Loucy (cell line): ENCODE data around the gene TFB1M.

ENCODE experiments used
- EZH2phosphoT487 ChIP-seq: fragments of 200-600 bp; IDR thresholded peaks from 2 replicates; pipeline ENCODE4 v1.6.1; 2018; ENCODE audit warnings: antibody characterized with exemption, mild to moderate bottlenecking, moderate library complexity, borderline replicate concordance
- TF ChIP-seq, protein P1 (sequence below): fragments of 200-600 bp; sonication (generic); conservative IDR thresholded peaks from 2 replicates; pipeline ENCODE4 v1.5.1; 2014; ENCODE audit warnings: mild to moderate bottlenecking, antibody characterized with exemption, low read length

DNA sequence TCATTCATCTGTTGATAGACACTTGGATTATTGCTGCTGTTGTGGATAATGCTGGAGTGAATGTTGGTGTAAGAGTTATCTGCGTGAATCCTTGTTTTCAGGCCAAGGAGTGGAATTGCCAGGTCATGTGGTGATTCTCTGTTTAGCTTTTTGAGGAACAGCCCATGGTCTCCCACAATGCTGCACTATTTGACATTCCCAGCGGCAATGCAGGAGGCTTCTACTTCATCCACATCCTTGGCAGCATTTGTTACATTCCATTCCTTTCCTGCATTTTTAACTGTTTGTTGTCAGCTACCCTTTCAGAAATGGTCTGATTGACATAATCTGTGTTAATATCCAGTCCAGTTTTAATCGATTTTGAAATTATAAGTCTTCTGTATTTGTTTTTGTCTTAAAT is 102.2 kb downstream of the TFB1M start:
- TF ChIP-seq, protein P1, sequence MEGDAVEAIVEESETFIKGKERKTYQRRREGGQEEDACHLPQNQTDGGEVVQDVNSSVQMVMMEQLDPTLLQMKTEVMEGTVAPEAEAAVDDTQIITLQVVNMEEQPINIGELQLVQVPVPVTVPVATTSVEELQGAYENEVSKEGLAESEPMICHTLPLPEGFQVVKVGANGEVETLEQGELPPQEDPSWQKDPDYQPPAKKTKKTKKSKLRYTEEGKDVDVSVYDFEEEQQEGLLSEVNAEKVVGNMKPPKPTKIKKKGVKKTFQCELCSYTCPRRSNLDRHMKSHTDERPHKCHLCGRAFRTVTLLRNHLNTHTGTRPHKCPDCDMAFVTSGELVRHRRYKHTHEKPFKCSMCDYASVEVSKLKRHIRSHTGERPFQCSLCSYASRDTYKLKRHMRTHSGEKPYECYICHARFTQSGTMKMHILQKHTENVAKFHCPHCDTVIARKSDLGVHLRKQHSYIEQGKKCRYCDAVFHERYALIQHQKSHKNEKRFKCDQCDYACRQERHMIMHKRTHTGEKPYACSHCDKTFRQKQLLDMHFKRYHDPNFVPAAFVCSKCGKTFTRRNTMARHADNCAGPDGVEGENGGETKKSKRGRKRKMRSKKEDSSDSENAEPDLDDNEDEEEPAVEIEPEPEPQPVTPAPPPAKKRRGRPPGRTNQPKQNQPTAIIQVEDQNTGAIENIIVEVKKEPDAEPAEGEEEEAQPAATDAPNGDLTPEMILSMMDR = no peak
- no peak for TF ChIP-seq EZH2phosphoT487
